ENCODE data around the gene CLEC9A.

CLEC9A gene

GRCh38 chr12:10110256-10110844 lies 79.9 kb downstream of the CLEC9A start:
- no peak for DNase-seq (ENCODE audit: low read depth, low spot score)

GRCh38 chr12:10111451-10111850 lies 81.0 kb downstream of the CLEC9A start:
- no peak for DNase-seq (ENCODE audit: low read depth, low spot score)

- no peak for DNase-seq (ENCODE audit: low read depth, low spot score)
Measured at GRCh38 chr12:10113075-10113474, 82.6 kb downstream of the CLEC9A start.

- DNase-seq (ENCODE audit: low read depth, low spot score): no peak
Measured at GRCh38 chr12:10113920-10114319, 83.4 kb downstream of the CLEC9A start.

GRCh38 chr12:10115311-10115710 lies 84.8 kb downstream of the CLEC9A start:
- DNase-seq (ENCODE audit: low read depth, low spot score): no peak

Measured in iPS DF 19.7 (cell line).